ENCODE results near the gene PMPCA. TPM values are rescaled to one million over a fixed set of nuclear protein-coding genes. Genes with fewer than 3 reads are reported as not detected.
A peak's percentile ranks its signal among the peaks of the same experiment; 100 is the strongest.
"Not testable (repeated sequence)": the region's sequence is repeated elsewhere in the genome, so short reads cannot be mapped to it uniquely, and the experiment has no call there.

PMPCA gene
- total RNA-seq, 1 donor from 2014 or later, result 26.1 TPM

GRCh38 chr9:136392538-136393449 is 17.7 kb upstream of the PMPCA start:
- FAIRE-seq (no peak), DNase-seq (ENCODE audit: low spot score in 2 of 2) (no peak)

GRCh38 chr9:136393531-136393930 is 16.9 kb upstream of the PMPCA start:
- FAIRE-seq (no peak), DNase-seq (ENCODE audit: low spot score in 2 of 2) (no peak)

- FAIRE-seq, result no peak
- no peak for DNase-seq (ENCODE audit: low spot score in 2 of 2)
These were observed 16.0 kb upstream of the PMPCA start for GRCh38 chr9:136394312-136395019.

- FAIRE-seq (no peak), DNase-seq (ENCODE audit: low spot score in 2 of 2) (no peak)
These were observed 15.5 kb upstream of the PMPCA start for GRCh38 chr9:136395020-136395340.

GRCh38 chr9:136395345-136396218 is 14.9 kb upstream of the PMPCA start:
- no peak for DNase-seq (ENCODE audit: low spot score in 2 of 2)

GRCh38 chr9:136396219-136396515 is 14.3 kb upstream of the PMPCA start:
- DNase-seq (ENCODE audit: low spot score in 2 of 2) (no peak), FAIRE-seq (no peak)

More at GRCh38 chr9:136395345-136396218, 14.9 kb upstream of the PMPCA start:
- FAIRE-seq, result no peak

- DNase-seq (ENCODE audit: low spot score in 2 of 2), result no peak
- FAIRE-seq, result no peak
These were observed 12.8 kb upstream of the PMPCA start for GRCh38 chr9:136397643-136398042.

GRCh38 chr9:136398286-136398685 is 12.2 kb upstream of the PMPCA start:
- FAIRE-seq (no peak), DNase-seq (ENCODE audit: low spot score in 2 of 2) (no peak)

- no peak for FAIRE-seq
- DNase-seq (ENCODE audit: low spot score in 2 of 2), result no peak
These were observed 11.1 kb upstream of the PMPCA start for GRCh38 chr9:136399176-136400037.

GRCh38 chr9:136400038-136400834 is 10.2 kb upstream of the PMPCA start, which contains the start of gene SNAPC4:
Gene SNAPC4 (minus strand): TSS chr9:136400170. CDS start chr9:136398428, 1,742 bp downstream.
- FAIRE-seq, result no peak
- peak; percentile 98 to 99 for DNase-seq (ENCODE audit: low spot score in 2 of 2)

- no peak for FAIRE-seq
- DNase-seq (ENCODE audit: low spot score in 2 of 2), result no peak
These were observed 9.1 kb upstream of the PMPCA start for GRCh38 chr9:136401173-136401922.

- no peak for FAIRE-seq
- no peak for DNase-seq (ENCODE audit: low spot score in 2 of 2)
These were observed 8.4 kb upstream of the PMPCA start for GRCh38 chr9:136402067-136402466.

- no peak for FAIRE-seq
- no peak for DNase-seq (ENCODE audit: low spot score in 2 of 2)
These were observed 6.9 kb upstream of the PMPCA start for GRCh38 chr9:136403538-136403914.

GRCh38 chr9:136403915-136404800 is 6.3 kb upstream of the PMPCA start:
- FAIRE-seq, result no peak
- no peak for DNase-seq (ENCODE audit: low spot score in 2 of 2)

GRCh38 chr9:136404801-136405136 is 5.7 kb upstream of the PMPCA start:
- FAIRE-seq, result no peak

GRCh38 chr9:136405481-136405880 is 5.0 kb upstream of the PMPCA start:
- FAIRE-seq (no peak), DNase-seq (ENCODE audit: low spot score in 2 of 2) (no peak)

More at GRCh38 chr9:136404801-136405136, 5.7 kb upstream of the PMPCA start:
- no peak for DNase-seq (ENCODE audit: low spot score in 2 of 2)

- FAIRE-seq; DNase-seq (ENCODE audit: low spot score in 2 of 2): not testable (repeated sequence)
These were observed 4.6 kb upstream of the PMPCA start for GRCh38 chr9:136405904-136406303.

Data from frontal cortex (tissue), 4 donors.